Panc1 (cell line): ENCODE measurements around the gene NRG2. TPM values are rescaled to one million over a fixed set of nuclear protein-coding genes. Genes with fewer than 3 reads are reported as not detected.

Experiments used
- ATAC-seq: fragments of 200-7000 bp; cut with Tn5 transposase; 2 replicates; pipeline ENCODE4 v1.9.1; 2020; ENCODE audit warnings: mild to moderate bottlenecking, moderate library complexity
- BruUV-seq: library from RNA; stranded (reverse); fragments of 400-500 nt; replicated peaks from 2 replicates; lab custom pipeline; 2021; lab: Mats Ljungman, UMichigan
- CTCF ChIA-PET: fragments of 300-600 bp; sonication (Branson Sonifier 250); formaldehyde crosslinking; loops from one replicate; lab custom pipeline; 2022; ENCODE audit warnings: antibody characterized with exemption; lab: Charles Lee
- POLR2A ChIA-PET: fragments of 300-600 bp; sonication (Branson Sonifier 250); formaldehyde crosslinking; loops from one replicate; lab custom pipeline; 2022; ENCODE audit warnings: antibody characterized with exemption; lab: Charles Lee
- DNase-seq: peaks from one replicate; pipeline ENCODE4 v3.0.0-alpha.2; 2010; ENCODE audit warnings: low read depth, low spot score
- H3K27ac ChIP-seq: 2 replicates; pipeline ENCODE4 v1.5.1; 2011; ENCODE audit warnings: mild to moderate bottlenecking, low read length, inconsistent platforms
- H3K27me3 ChIP-seq: fragments of 200-500 bp; sonication (Bioruptor generic); 2 replicates; pipeline ENCODE4 v1.6.0; 2014; ENCODE audit warnings: low read length, inconsistent platforms; ENCODE audit not compliant: control insufficient read depth, insufficient read depth
- H3K36me3 ChIP-seq: fragments of 200-500 bp; sonication (Bioruptor generic); 2 replicates; pipeline ENCODE4 v1.5.1; 2014; ENCODE audit warnings: inconsistent platforms, mild to moderate bottlenecking, low read length, moderate library complexity; ENCODE audit not compliant: control insufficient read depth, insufficient read depth
- H3K4me1 ChIP-seq: 2 replicates; pipeline ENCODE4 v1.5.1; 2011; ENCODE audit warnings: inconsistent platforms, mild to moderate bottlenecking, low read length, moderate library complexity; ENCODE audit not compliant: control insufficient read depth, insufficient read depth
- H3K4me3 ChIP-seq, 2 experiments: 2 replicates each; pipeline ENCODE4 v1.5.1; 2011 to 2012; ENCODE audit warnings: low read depth in 2 of 2, low read length in 2 of 2, mild to moderate bottlenecking in 2 of 2, inconsistent platforms in 1 of 2, moderate library complexity in 1 of 2
- H3K9me3 ChIP-seq: fragments of 200-500 bp; sonication (Bioruptor generic); 2 replicates; pipeline ENCODE4 v1.5.1; 2014; ENCODE audit warnings: low read depth, mild to moderate bottlenecking, inconsistent platforms, low read length, moderate library complexity; ENCODE audit not compliant: control insufficient read depth, insufficient read depth
- CTCF ChIP-seq: fragments of 450-650 bp; IDR thresholded peaks from 2 replicates; pipeline ENCODE4 v1.5.1; 2017; ENCODE audit warnings: mild to moderate bottlenecking
- POLR2AphosphoS5 ChIP-seq: IDR thresholded peaks from 2 replicates; pipeline ENCODE4 v1.6.1; 2012; ENCODE audit warnings: mild to moderate bottlenecking, low read depth, low read length, moderate library complexity
- SIN3A ChIP-seq: IDR thresholded peaks from 2 replicates; pipeline ENCODE4 v1.6.1; 2012; ENCODE audit warnings: low read depth, mild to moderate bottlenecking, low read length, moderate library complexity, borderline replicate concordance; ENCODE audit not compliant: insufficient read depth
- TCF7L2 ChIP-seq: IDR thresholded peaks from 2 replicates; pipeline ENCODE4 v1.6.1; 2011; ENCODE audit warnings: mild to moderate bottlenecking, low read depth, low read length, inconsistent platforms
- in situ Hi-C: cut with HindIII; loops from 2 replicates; pipeline ENCODE4 v1.10.0; 2016; ENCODE audit warnings: low sequenced_read_pairs, low pct_unique_long_range_greater_than_20kb
- intact Hi-C: fragments of 100-400 bp; cut with micrococcal nuclease; formaldehyde crosslinking; loops from one replicate; pipeline ENCODE4 v1.10.0; 2022; ENCODE audit not compliant: unreplicated experiment
- total RNA-seq: library from RNA; stranded (reverse); gene quantifications from one replicate; pipeline ENCODE4 v1.2.1, GENCODE V29; 2021; ENCODE audit not compliant: unreplicated experiment
- TF ChIP-seq, protein P1 (sequence below), 2 experiments: IDR thresholded peaks; 2 replicates each; pipeline ENCODE4 v1.6.1; 2011 to 2012; ENCODE audit warnings: low read depth in 2 of 2, control low read depth in 1 of 2, low read length in 1 of 2, mild to moderate bottlenecking in 1 of 2, moderate library complexity in 1 of 2; ENCODE audit not compliant: insufficient read depth in 1 of 2

The NRG2 gene
- total RNA-seq, 1 experiment from 2014 or later: 20.2 TPM

DNA sequence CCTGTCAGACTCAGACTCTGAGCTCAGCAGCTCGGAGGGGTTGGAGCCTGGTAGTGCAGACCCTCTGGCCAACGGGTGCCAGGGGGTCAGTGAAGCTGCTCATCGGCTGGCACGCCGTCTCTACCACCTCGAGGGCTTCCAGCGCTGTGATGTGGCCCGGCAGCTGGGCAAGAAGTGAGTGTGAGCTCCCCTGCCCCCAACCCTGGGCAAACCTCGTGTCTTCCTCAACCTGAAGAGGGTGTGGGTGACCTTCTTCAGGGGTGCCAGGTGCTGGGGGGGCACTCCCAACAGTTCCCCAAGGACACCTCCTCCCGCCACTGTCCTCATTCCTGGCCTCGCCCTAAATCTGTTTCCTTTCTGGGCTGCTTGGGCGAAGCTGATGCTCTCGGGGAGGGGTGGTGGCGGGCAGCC, 228.9 kb downstream of the NRG2 start:
- intact Hi-C loops (no loop called here), in situ Hi-C loops (no loop called here)
- no peaks in the 10 kb centered on the region for H3K36me3 ChIP-seq
- H3K27ac ChIP-seq: no peak overlapping the region
- ChIA-PET CTCF (interaction anchor here (1.5 kb wide), 1 partner anchor 27 kb away, joined by 5 read pairs; no protein-coding TSS in a partner anchor), POLR2A (no interaction called here)
- BruUV-seq: no TSS peak
- no peaks in the 10 kb centered on the region for H3K4me1 ChIP-seq
- H3K27me3 ChIP-seq: peaks cover 4% of the 10 kb centered on the region
- H3K9me3 ChIP-seq: peaks cover 6% of the 10 kb centered on the region; the same call in 1 of the 2 replicates
- ATAC-seq (no peak), DNase-seq (no peak)
- TF ChIP-seq POLR2AphosphoS5: no peak
- TF ChIP-seq TCF7L2: no peak
- TF ChIP-seq, protein P1, sequence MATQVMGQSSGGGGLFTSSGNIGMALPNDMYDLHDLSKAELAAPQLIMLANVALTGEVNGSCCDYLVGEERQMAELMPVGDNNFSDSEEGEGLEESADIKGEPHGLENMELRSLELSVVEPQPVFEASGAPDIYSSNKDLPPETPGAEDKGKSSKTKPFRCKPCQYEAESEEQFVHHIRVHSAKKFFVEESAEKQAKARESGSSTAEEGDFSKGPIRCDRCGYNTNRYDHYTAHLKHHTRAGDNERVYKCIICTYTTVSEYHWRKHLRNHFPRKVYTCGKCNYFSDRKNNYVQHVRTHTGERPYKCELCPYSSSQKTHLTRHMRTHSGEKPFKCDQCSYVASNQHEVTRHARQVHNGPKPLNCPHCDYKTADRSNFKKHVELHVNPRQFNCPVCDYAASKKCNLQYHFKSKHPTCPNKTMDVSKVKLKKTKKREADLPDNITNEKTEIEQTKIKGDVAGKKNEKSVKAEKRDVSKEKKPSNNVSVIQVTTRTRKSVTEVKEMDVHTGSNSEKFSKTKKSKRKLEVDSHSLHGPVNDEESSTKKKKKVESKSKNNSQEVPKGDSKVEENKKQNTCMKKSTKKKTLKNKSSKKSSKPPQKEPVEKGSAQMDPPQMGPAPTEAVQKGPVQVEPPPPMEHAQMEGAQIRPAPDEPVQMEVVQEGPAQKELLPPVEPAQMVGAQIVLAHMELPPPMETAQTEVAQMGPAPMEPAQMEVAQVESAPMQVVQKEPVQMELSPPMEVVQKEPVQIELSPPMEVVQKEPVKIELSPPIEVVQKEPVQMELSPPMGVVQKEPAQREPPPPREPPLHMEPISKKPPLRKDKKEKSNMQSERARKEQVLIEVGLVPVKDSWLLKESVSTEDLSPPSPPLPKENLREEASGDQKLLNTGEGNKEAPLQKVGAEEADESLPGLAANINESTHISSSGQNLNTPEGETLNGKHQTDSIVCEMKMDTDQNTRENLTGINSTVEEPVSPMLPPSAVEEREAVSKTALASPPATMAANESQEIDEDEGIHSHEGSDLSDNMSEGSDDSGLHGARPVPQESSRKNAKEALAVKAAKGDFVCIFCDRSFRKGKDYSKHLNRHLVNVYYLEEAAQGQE (IDR thresholded peaks at IDR 0.05; ENCODE audit: insufficient read depth in 1 of 2, low read depth in 2 of 2, low read length in 1 of 2): no peak
- TF ChIP-seq SIN3A: no peak
- no peak overlapping the region for H3K4me3 ChIP-seq

- intact Hi-C loops: no loop called here
- Histone ChIP-seq H3K27me3 (no peaks in the 10 kb centered on the region), H3K4me1 (no peaks in the 10 kb centered on the region), H3K4me3 (no peak overlapping the region), H3K27ac (no peak overlapping the region), H3K36me3 (no peaks in the 10 kb centered on the region), H3K9me3 (no peaks in the 10 kb centered on the region)
- TF ChIP-seq POLR2AphosphoS5: no peak
- TF ChIP-seq SIN3A: no peak
- TF ChIP-seq, protein P1 (IDR thresholded peaks at IDR 0.05; ENCODE audit: insufficient read depth in 1 of 2, low read depth in 2 of 2, low read length in 1 of 2): no peak
- TF ChIP-seq TCF7L2: no peak
- TF ChIP-seq CTCF: no peak
- ChIA-PET CTCF (interaction anchor here (0.5 to 1.5 kb wide), 2 partner anchors 26 to 27 kb away, joined by 4 to 5 read pairs; no protein-coding TSS in a partner anchor), POLR2A (no interaction called here)
- no TSS peak for BruUV-seq
- in situ Hi-C loops: no loop called here
- ATAC-seq: no peak
- no peak for DNase-seq
Measured at GRCh38 chr5:139812836-139813805, 230.0 kb downstream of the NRG2 start.
